Measurements from ENCODE around the gene HMCN1. TPM values are rescaled to one million over a fixed set of nuclear protein-coding genes. Genes with fewer than 3 reads are reported as not detected.

HMCN1 gene
- total RNA-seq, 4 donors from 2014 or later, result 1.0 to 8.1 (median 2.5) TPM

GRCh38 chr1:185864889-185865517, 130.8 kb downstream of the HMCN1 start:
- no peak overlapping the region for H3K4me3 ChIP-seq (ENCODE audit: low read depth, poor library complexity, severe bottlenecking)
- WGBS, 2 donors, result 83 to 85% methylated on average over 2 of the region's 2 CpGs
- no peak for TF ChIP-seq POLR2A (IDR thresholded peaks at IDR 0.05)
- no peak for TF ChIP-seq CTCF (IDR thresholded peaks at IDR 0.05)
- intact Hi-C loops (cut with DNase I; ENCODE audit: low total_unique reads), result no loop called here
- DNase-seq (ENCODE audit: low spot score in 2 of 2), result no peak

GRCh38 chr1:185869590-185869989, 135.4 kb downstream of the HMCN1 start:
- no peak for DNase-seq (ENCODE audit: low spot score in 2 of 2)
- WGBS, 2 donors, result 55 to 66% methylated on average over 2 of the region's 2 CpGs
- no peak for TF ChIP-seq CTCF (IDR thresholded peaks at IDR 0.05)
- intact Hi-C loops (cut with DNase I; ENCODE audit: low total_unique reads), result no loop called here
- no peak overlapping the region for H3K4me3 ChIP-seq (ENCODE audit: low read depth, poor library complexity, severe bottlenecking)

- WGBS, 2 donors, result 77 to 80% methylated on average over 2 of the region's 2 CpGs
- no peak for TF ChIP-seq CTCF (IDR thresholded peaks at IDR 0.05)
- TF ChIP-seq POLR2A (IDR thresholded peaks at IDR 0.05), result no peak
- intact Hi-C loops (cut with DNase I; ENCODE audit: low total_unique reads), result no loop called here
Measured at GRCh38 chr1:185871627-185872150, 137.5 kb downstream of the HMCN1 start.

GRCh38 chr1:185874246-185874645, 140.1 kb downstream of the HMCN1 start:
- no peak for DNase-seq (ENCODE audit: low spot score in 2 of 2)
- 67 to 93% methylated on average over 2 of the region's 2 CpGs for WGBS, 2 donors
- no peak overlapping the region for H3K4me3 ChIP-seq (ENCODE audit: low read depth, poor library complexity, severe bottlenecking)
- intact Hi-C loops (cut with DNase I; ENCODE audit: low total_unique reads), result no loop called here
- TF ChIP-seq CTCF (IDR thresholded peaks at IDR 0.05) (no peak), POLR2A (IDR thresholded peaks at IDR 0.05) (no peak)

More at GRCh38 chr1:185871627-185872150, 137.5 kb downstream of the HMCN1 start:
- no peak overlapping the region for H3K4me3 ChIP-seq (ENCODE audit: low read depth, poor library complexity, severe bottlenecking)
- no peak for DNase-seq (ENCODE audit: low spot score in 2 of 2)

DNA sequence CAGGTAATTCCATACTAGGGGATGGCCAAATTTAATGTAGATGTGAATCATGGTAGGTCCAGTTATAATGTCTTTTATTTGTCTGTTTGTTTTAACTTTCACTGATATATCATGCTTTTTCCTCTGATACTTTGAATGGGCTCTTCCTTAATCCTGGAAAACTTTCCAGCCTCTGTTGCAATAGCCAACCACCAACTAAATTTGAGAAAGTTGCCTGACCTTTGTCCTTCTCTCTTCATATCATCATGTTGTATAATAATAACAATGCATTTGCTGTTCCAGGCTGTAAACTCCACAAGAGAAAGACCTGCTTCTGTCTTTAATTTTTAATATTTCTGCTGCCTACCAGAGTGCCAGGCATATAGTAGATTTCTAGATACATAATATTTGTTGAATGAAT, 146.1 kb downstream of the HMCN1 start:
- TF ChIP-seq POLR2A (IDR thresholded peaks at IDR 0.05) (no peak), CTCF (IDR thresholded peaks at IDR 0.05) (no peak)
- no peak overlapping the region for H3K4me3 ChIP-seq (ENCODE audit: low read depth, poor library complexity, severe bottlenecking)
- intact Hi-C loops (cut with DNase I; ENCODE audit: low total_unique reads), result loop anchor here (5.0 kb wide), 1 partner anchor 568 kb away; no protein-coding TSS in a partner anchor
- no peak for DNase-seq (ENCODE audit: low spot score in 2 of 2)

All from lower leg skin (tissue), 4 donors.